ENCODE measurements around the gene MED28.

GRCh38 chr4:17662694-17663093, 48.3 kb downstream of the MED28 start:
- TF ChIP-seq POLR2A (IDR thresholded peaks at IDR 0.05) = no peak
- TF ChIP-seq CTCF (IDR thresholded peaks at IDR 0.05) = no peak

All from transverse colon (tissue), 3 donors.